Left ventricle myocardium inferior (tissue), 1 donor: ENCODE data around the gene TMEM163. TPM values are rescaled to one million over a fixed set of nuclear protein-coding genes. Genes with fewer than 3 reads are reported as not detected.
A peak's percentile ranks its signal among the peaks of the same experiment; 100 is the strongest.

ENCODE experiments used
- DNase-seq: peaks from one replicate; pipeline ENCODE4 v3.0.0-alpha.2; 2020
- H3K27ac ChIP-seq: fragments of 200-600 bp; replicated peaks from 2 replicates; pipeline ENCODE4 v1.8.0; 2021
- H3K27me3 ChIP-seq: fragments of 200-600 bp; 2 replicates; pipeline ENCODE4 v1.8.0; 2021; ENCODE audit warnings: low read depth
- H3K36me3 ChIP-seq: fragments of 200-600 bp; 2 replicates; pipeline ENCODE4 v1.8.0; 2021
- H3K4me1 ChIP-seq: fragments of 200-600 bp; 2 replicates; pipeline ENCODE4 v1.8.0; 2021
- H3K4me3 ChIP-seq: fragments of 200-600 bp; 2 replicates; pipeline ENCODE4 v1.8.0; 2021; ENCODE audit warnings: mild to moderate bottlenecking, moderate library complexity
- H3K9me3 ChIP-seq: fragments of 200-600 bp; replicated peaks from 2 replicates; pipeline ENCODE4 v1.8.0; 2021
- intact Hi-C: fragments of 100-400 bp; cut with micrococcal nuclease; formaldehyde crosslinking; loops from one replicate; pipeline ENCODE4 v1.11.0; 2022
- total RNA-seq: library from RNA; stranded (reverse); fragmentation: NEBNext Ultra II Directional; extraction: Animal tissue kit (Norgen Biotek cat#: 25700); gene quantifications from one replicate; pipeline ENCODE4 v1.2.1, GENCODE V29; 2021
- TF ChIP-seq, protein P1 (sequence below): fragments of 200-600 bp; IDR thresholded peaks from 2 replicates; pipeline ENCODE4 v1.8.0; 2021; ENCODE audit warnings: antibody characterized with exemption, mild to moderate bottlenecking, borderline replicate concordance
- donor health status: DM: no; HTN: yes; CAD: no; lungs with severe emphysema.

Gene TMEM163
- total RNA-seq, 1 donor from 2014 or later = 0.22 TPM

DNA sequence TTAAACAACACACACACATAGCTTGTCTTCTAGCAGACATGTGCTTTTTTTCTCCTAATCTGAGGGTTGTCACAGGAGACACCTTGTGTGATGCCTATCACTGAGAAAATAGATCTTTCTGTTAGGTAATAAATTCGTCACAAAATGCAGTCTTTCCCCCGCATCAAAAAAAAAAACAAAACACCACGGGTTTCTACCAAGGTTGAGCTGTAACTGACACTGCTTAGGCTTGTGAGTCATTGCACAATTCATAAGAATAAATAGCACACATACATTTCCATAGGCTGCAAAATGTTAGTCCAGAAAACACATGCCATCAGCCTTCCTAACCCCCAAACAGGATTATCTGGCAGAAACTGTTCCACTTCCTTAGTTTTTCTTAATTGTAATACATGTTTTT is 6.5 kb downstream of the TMEM163 start:
- TF ChIP-seq, protein P1, sequence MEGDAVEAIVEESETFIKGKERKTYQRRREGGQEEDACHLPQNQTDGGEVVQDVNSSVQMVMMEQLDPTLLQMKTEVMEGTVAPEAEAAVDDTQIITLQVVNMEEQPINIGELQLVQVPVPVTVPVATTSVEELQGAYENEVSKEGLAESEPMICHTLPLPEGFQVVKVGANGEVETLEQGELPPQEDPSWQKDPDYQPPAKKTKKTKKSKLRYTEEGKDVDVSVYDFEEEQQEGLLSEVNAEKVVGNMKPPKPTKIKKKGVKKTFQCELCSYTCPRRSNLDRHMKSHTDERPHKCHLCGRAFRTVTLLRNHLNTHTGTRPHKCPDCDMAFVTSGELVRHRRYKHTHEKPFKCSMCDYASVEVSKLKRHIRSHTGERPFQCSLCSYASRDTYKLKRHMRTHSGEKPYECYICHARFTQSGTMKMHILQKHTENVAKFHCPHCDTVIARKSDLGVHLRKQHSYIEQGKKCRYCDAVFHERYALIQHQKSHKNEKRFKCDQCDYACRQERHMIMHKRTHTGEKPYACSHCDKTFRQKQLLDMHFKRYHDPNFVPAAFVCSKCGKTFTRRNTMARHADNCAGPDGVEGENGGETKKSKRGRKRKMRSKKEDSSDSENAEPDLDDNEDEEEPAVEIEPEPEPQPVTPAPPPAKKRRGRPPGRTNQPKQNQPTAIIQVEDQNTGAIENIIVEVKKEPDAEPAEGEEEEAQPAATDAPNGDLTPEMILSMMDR = no peak
- H3K4me1 ChIP-seq = peaks cover under 1% of the 10 kb centered on the region
- H3K4me3 ChIP-seq = no peak overlapping the region
- no peak overlapping the region for H3K27ac ChIP-seq
- H3K27me3 ChIP-seq = peaks cover 89% of the 10 kb centered on the region
- no peak for DNase-seq
- H3K9me3 ChIP-seq = no peaks in the 10 kb centered on the region
- no peaks in the 10 kb centered on the region for H3K36me3 ChIP-seq
- intact Hi-C loops = no loop called here

DNA sequence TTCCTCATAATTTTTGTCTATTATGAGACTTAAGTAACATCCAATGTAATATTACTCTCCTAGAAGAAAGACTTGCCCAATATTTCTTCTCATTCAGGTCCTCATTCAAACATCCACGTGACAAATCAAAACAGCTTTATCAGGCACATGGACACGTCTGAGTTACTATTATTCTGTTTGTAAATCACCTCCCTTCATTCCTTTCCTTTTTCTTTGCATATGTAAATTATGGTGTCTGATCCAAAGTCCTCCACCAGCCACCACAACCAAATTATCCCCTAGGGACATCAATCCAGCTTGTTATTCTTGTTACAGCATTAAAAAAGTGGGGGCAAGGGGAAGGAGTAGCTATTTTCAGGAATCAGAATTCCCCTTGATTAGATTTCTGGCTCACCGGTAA is 7.1 kb downstream of the TMEM163 start:
- Histone ChIP-seq H3K27ac (no peak overlapping the region), H3K36me3 (no peaks in the 10 kb centered on the region), H3K4me3 (no peak overlapping the region), H3K4me1 (peaks cover 2% of the 10 kb centered on the region), H3K9me3 (no peaks in the 10 kb centered on the region), H3K27me3 (peaks cover 85% of the 10 kb centered on the region)
- TF ChIP-seq, protein P1 = no peak
- intact Hi-C loops = no loop called here
- no peak for DNase-seq

DNA sequence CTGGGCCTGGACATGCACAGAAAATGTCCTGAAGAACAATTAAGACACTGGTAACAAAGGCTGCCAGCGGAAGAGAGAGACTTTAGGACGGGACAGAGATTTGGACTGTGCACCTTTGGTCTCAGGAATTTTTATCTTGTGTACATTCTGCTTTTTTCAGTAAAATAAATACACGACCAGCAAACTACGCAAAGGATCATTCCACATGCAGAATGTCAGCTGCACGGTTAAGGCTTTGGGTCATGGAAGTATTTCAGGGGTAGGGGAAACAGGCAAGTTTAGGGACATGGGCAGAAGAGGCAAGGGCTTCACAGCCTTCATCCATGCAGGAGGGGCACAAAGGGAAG is 11.5 kb downstream of the TMEM163 start:
- intact Hi-C loops = no loop called here
- TF ChIP-seq, protein P1 = no peak
- no peak for DNase-seq
- peaks cover 79% of the 10 kb centered on the region for H3K27me3 ChIP-seq
- H3K36me3 ChIP-seq = no peaks in the 10 kb centered on the region
- no peaks in the 10 kb centered on the region for H3K9me3 ChIP-seq
- no peak overlapping the region for H3K27ac ChIP-seq
- H3K4me1 ChIP-seq = peaks cover 4% of the 10 kb centered on the region
- no peak overlapping the region for H3K4me3 ChIP-seq

- H3K27ac ChIP-seq = peak overlapping the region; percentile 21
- peaks cover 79% of the 10 kb centered on the region for H3K27me3 ChIP-seq
- H3K36me3 ChIP-seq = no peaks in the 10 kb centered on the region
- no peaks in the 10 kb centered on the region for H3K9me3 ChIP-seq
- peaks cover 4% of the 10 kb centered on the region for H3K4me1 ChIP-seq
- intact Hi-C loops = no loop called here
- DNase-seq = no peak
- H3K4me3 ChIP-seq = peak overlapping the region; percentile 29
- TF ChIP-seq, protein P1 = no peak
Measured at GRCh38 chr2:134706587-134707329, 12.0 kb downstream of the TMEM163 start.

DNA sequence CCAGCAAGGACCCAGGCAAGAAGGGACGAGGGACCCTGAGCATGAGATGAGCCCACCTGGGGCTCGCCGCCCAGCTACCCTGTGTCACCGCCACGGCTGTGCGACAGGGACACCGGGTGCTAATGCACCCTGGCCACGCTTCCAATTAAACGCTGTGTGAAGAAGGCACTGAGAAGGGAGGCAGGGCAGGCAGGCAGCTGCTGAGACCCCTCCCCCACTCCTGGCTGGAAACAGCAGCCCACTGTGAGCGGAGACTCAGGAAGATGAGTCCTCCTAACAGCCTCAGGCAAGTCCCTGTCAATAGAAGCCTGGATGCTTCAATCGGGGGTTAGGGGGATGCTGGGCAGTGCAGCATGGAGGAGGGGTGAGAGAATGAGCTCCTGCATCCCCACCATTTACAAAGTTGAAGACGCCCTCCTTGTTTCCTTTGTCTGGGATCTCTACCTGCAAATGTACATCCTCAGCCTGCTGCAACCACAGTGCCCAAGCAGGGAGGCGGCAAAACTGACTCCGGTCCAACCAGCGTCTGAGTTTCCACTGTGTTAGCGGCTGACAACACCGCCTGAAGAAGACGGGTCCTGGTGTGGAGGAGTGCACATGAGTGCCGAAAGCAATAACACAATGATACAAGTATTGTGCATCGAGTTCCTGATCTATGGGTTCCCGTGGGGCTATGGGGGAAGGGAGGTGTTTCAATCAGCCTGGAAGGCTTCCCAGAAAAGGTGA is 12.8 kb downstream of the TMEM163 start:
- intact Hi-C loops = no loop called here
- no peaks in the 10 kb centered on the region for H3K36me3 ChIP-seq
- TF ChIP-seq, protein P1 = no peak
- peaks cover 4% of the 10 kb centered on the region for H3K4me1 ChIP-seq
- no peaks in the 10 kb centered on the region for H3K9me3 ChIP-seq
- peak overlapping the region; percentile 29 for H3K4me3 ChIP-seq
- no peak for DNase-seq
- H3K27me3 ChIP-seq = peaks cover 81% of the 10 kb centered on the region
- H3K27ac ChIP-seq = no peak overlapping the region
